Activated naive CD8-positive, alpha-beta T cell (primary cell): Measurements from ENCODE around the gene BCAS3.
"Not testable (repeated sequence)": the region's sequence is repeated elsewhere in the genome, so short reads cannot be mapped to it uniquely, and the experiment has no call there.

ENCODE experiments used
- H3K27ac Mint-ChIP-seq: one replicate; pipeline ENCODE4 v1.8.0; 2021; ENCODE audit warnings: mixed read lengths
- H3K27me3 Mint-ChIP-seq: one replicate; pipeline ENCODE4 v1.8.0; 2021; ENCODE audit warnings: mixed read lengths
- H3K36me3 Mint-ChIP-seq: one replicate; pipeline ENCODE4 v1.8.0; 2021; ENCODE audit warnings: mixed read lengths
- H3K4me1 Mint-ChIP-seq: one replicate; pipeline ENCODE4 v1.8.0; 2021; ENCODE audit warnings: low read depth, mixed read lengths
- H3K4me3 Mint-ChIP-seq: one replicate; pipeline ENCODE4 v1.8.0; 2021; ENCODE audit warnings: mild to moderate bottlenecking, mixed read lengths
- H3K9me3 Mint-ChIP-seq: one replicate; pipeline ENCODE4 v1.8.0; 2021; ENCODE audit warnings: low read depth, mixed read lengths

Gene BCAS3

GRCh38 chr17:61225178-61225882 is 547.7 kb downstream of the BCAS3 start:
- Mint-ChIP-seq H3K9me3 (no peaks in the 10 kb centered on the region), H3K36me3 (peaks cover 2% of the 10 kb centered on the region), H3K27ac (no peak overlapping the region), H3K4me1 (peaks cover 28% of the 10 kb centered on the region), H3K27me3 (no peaks in the 10 kb centered on the region), H3K4me3 (no peak overlapping the region)

GRCh38 chr17:61227866-61228265 is 550.2 kb downstream of the BCAS3 start:
- Mint-ChIP-seq H3K4me1 (peaks cover 4% of the 10 kb centered on the region), H3K27ac (no peak overlapping the region), H3K4me3 (no peak overlapping the region), H3K27me3 (no peaks in the 10 kb centered on the region), H3K9me3 (no peaks in the 10 kb centered on the region), H3K36me3 (peaks cover 2% of the 10 kb centered on the region)

- Mint-ChIP-seq H3K4me1 (no peaks in the 10 kb centered on the region), H3K27me3 (no peaks in the 10 kb centered on the region), H3K4me3 (no peak overlapping the region), H3K36me3 (no peaks in the 10 kb centered on the region), H3K9me3 (no peaks in the 10 kb centered on the region), H3K27ac (no peak overlapping the region)
Observed at GRCh38 chr17:61230461-61230860, 552.8 kb downstream of the BCAS3 start.

- Mint-ChIP-seq H3K36me3 (no peaks in the 10 kb centered on the region), H3K27ac (no peak overlapping the region), H3K9me3 (no peaks in the 10 kb centered on the region), H3K4me3 (no peak overlapping the region), H3K4me1 (no peaks in the 10 kb centered on the region), H3K27me3 (no peaks in the 10 kb centered on the region)
Observed at GRCh38 chr17:61230972-61231820, 553.5 kb downstream of the BCAS3 start.

GRCh38 chr17:61232871-61233270 is 555.2 kb downstream of the BCAS3 start:
- no peaks in the 10 kb centered on the region for H3K9me3 Mint-ChIP-seq
- no peaks in the 10 kb centered on the region for H3K27me3 Mint-ChIP-seq
- H3K36me3 Mint-ChIP-seq = peaks cover 2% of the 10 kb centered on the region
- no peaks in the 10 kb centered on the region for H3K4me1 Mint-ChIP-seq
- no peak overlapping the region for H3K4me3 Mint-ChIP-seq
- no peak overlapping the region for H3K27ac Mint-ChIP-seq

- Mint-ChIP-seq H3K36me3 (peaks cover 2% of the 10 kb centered on the region), H3K4me3 (no peak overlapping the region), H3K27ac (no peak overlapping the region)
Observed at GRCh38 chr17:61233991-61234750, 556.5 kb downstream of the BCAS3 start.

GRCh38 chr17:61235001-61235826 is 557.6 kb downstream of the BCAS3 start:
- Mint-ChIP-seq H3K9me3 (no peaks in the 10 kb centered on the region), H3K4me3 (no peak overlapping the region), H3K27ac (no peak overlapping the region), H3K27me3 (no peaks in the 10 kb centered on the region), H3K4me1 (no peaks in the 10 kb centered on the region), H3K36me3 (peaks cover 2% of the 10 kb centered on the region)

More at GRCh38 chr17:61233991-61234750, 556.5 kb downstream of the BCAS3 start:
- Mint-ChIP-seq H3K27me3 (no peaks in the 10 kb centered on the region), H3K4me1 (no peaks in the 10 kb centered on the region), H3K9me3 (no peaks in the 10 kb centered on the region)

GRCh38 chr17:61235827-61236197 is 558.2 kb downstream of the BCAS3 start:
- Mint-ChIP-seq H3K4me1 (no peaks in the 10 kb centered on the region), H3K27me3 (no peaks in the 10 kb centered on the region), H3K27ac (no peak overlapping the region), H3K36me3 (peaks cover 2% of the 10 kb centered on the region), H3K4me3 (no peak overlapping the region), H3K9me3 (no peaks in the 10 kb centered on the region)

GRCh38 chr17:61237275-61237674 is 559.6 kb downstream of the BCAS3 start:
- no peaks in the 10 kb centered on the region for H3K27me3 Mint-ChIP-seq
- peaks cover 2% of the 10 kb centered on the region for H3K36me3 Mint-ChIP-seq
- no peaks in the 10 kb centered on the region for H3K4me1 Mint-ChIP-seq
- no peaks in the 10 kb centered on the region for H3K9me3 Mint-ChIP-seq
- H3K4me3 Mint-ChIP-seq = no peak overlapping the region
- no peak overlapping the region for H3K27ac Mint-ChIP-seq

- H3K4me1 Mint-ChIP-seq = no peaks in the 10 kb centered on the region
- no peaks in the 10 kb centered on the region for H3K9me3 Mint-ChIP-seq
- H3K4me3 Mint-ChIP-seq = no peak overlapping the region
- H3K36me3 Mint-ChIP-seq = peaks cover 2% of the 10 kb centered on the region
- H3K27ac Mint-ChIP-seq = no peak overlapping the region
- no peaks in the 10 kb centered on the region for H3K27me3 Mint-ChIP-seq
Observed at GRCh38 chr17:61238455-61238933, 560.8 kb downstream of the BCAS3 start.

- H3K27me3 Mint-ChIP-seq = no peaks in the 10 kb centered on the region
- peaks cover 2% of the 10 kb centered on the region for H3K36me3 Mint-ChIP-seq
- no peaks in the 10 kb centered on the region for H3K4me1 Mint-ChIP-seq
- H3K9me3 Mint-ChIP-seq = no peaks in the 10 kb centered on the region
- no peak overlapping the region for H3K4me3 Mint-ChIP-seq
- no peak overlapping the region for H3K27ac Mint-ChIP-seq
Observed at GRCh38 chr17:61239327-61239726, 561.7 kb downstream of the BCAS3 start.

- peaks cover 2% of the 10 kb centered on the region for H3K36me3 Mint-ChIP-seq
Observed at GRCh38 chr17:61239953-61240352, 562.3 kb downstream of the BCAS3 start.

GRCh38 chr17:61240851-61241468 is 563.3 kb downstream of the BCAS3 start:
- Mint-ChIP-seq H3K36me3 (peaks cover 2% of the 10 kb centered on the region), H3K4me1 (no peaks in the 10 kb centered on the region), H3K4me3 (no peak overlapping the region), H3K27ac (no peak overlapping the region), H3K27me3 (no peaks in the 10 kb centered on the region), H3K9me3 (no peaks in the 10 kb centered on the region)

More at GRCh38 chr17:61239953-61240352, 562.3 kb downstream of the BCAS3 start:
- Mint-ChIP-seq H3K27me3 (no peaks in the 10 kb centered on the region), H3K9me3 (no peaks in the 10 kb centered on the region), H3K4me3 (no peak overlapping the region), H3K27ac (no peak overlapping the region), H3K4me1 (no peaks in the 10 kb centered on the region)

GRCh38 chr17:61244988-61245387 is 567.3 kb downstream of the BCAS3 start:
- H3K27ac Mint-ChIP-seq, H3K36me3 Mint-ChIP-seq, H3K27me3 Mint-ChIP-seq, H3K4me1 Mint-ChIP-seq, H3K4me3 Mint-ChIP-seq, H3K9me3 Mint-ChIP-seq: not testable (repeated sequence)
